Large intestine (tissue), 3 donors: ENCODE measurements around the gene CAMTA1. TPM values are rescaled to one million over a fixed set of nuclear protein-coding genes. Genes with fewer than 3 reads are reported as not detected.

Source experiments
- DNase-seq, 2 donors: peaks; one replicate each; pipeline versions ENCODE4 v3.0.0 to v3.0.0-alpha.2; 2013
- H3K27ac ChIP-seq: one replicate; pipeline ENCODE4 v1.5.1; 2013; ENCODE audit warnings: low read length
- H3K27me3 ChIP-seq: 2 replicates; pipeline ENCODE4 v1.6.1; 2013; ENCODE audit warnings: low read length; ENCODE audit not compliant: control insufficient read depth, insufficient read depth
- H3K36me3 ChIP-seq: 2 replicates; pipeline ENCODE4 v1.6.1; 2013; ENCODE audit warnings: low read length; ENCODE audit not compliant: control insufficient read depth, insufficient read depth
- H3K4me1 ChIP-seq: one replicate; pipeline ENCODE4 v1.6.1; 2013; ENCODE audit warnings: low read length; ENCODE audit not compliant: control insufficient read depth, insufficient read depth
- H3K4me3 ChIP-seq: one replicate; pipeline ENCODE4 v1.5.1; 2013; ENCODE audit warnings: low read length
- H3K9me3 ChIP-seq: one replicate; pipeline ENCODE4 v1.6.1; 2013; ENCODE audit warnings: mild to moderate bottlenecking, low read depth, low read length, moderate library complexity; ENCODE audit not compliant: control insufficient read depth
- WGBS: methylation state at CpG from one replicate; pipeline ENCODE4 v1.1.5; 2013; ENCODE audit warnings: low lambda C conversion rate; ENCODE audit not compliant: insufficient coverage; 5-methylcytosine and 5-hydroxymethylcytosine counted together
- polyA plus RNA-seq: library from polyadenylated mRNA; unstranded; fragments of 120-200 nt; gene quantifications from one replicate; pipeline ENCODE4 v1.2.1, GENCODE V29; 2013

The CAMTA1 gene
- polyA plus RNA-seq, 1 donor = 67.9 TPM

DNA sequence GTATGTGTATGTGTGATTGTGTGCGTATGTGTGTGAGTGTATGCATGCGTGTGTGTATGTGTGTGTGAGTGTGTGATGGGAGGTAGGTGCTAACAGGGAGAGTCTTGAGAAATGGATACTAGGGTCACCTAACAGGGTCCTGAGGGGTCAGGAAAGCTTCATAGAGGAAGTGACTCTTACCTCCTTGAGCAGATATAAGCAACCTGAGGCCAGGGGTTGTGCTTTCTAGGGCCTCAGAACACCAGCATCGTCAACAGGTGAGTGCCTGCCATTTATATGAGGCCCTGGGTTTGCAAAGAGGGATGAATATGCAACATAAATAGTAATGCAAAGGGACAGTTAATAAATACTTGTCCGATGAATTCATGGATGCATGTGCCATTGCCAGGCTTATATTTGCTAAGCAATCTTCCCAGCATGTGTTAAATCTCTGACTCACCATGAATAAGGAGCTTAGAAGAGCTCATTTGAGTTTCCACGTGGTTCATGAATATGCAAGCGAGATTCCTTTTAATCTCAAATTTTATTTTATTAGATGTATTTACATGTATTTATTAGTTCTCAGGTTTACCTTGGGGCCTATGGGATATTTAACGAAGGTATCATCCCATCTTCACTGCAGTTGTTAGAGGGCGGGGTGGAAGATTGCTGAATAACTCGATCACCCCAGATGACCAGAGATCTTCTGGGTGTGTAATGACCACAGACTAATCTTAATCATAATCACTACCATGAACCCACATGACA is 438.3 kb downstream of the CAMTA1 start:
- H3K27ac ChIP-seq = no peak overlapping the region
- H3K4me3 ChIP-seq = no peak overlapping the region
- WGBS = 80% methylated on average over 1 of the region's 9 CpGs
- no peaks in the 10 kb centered on the region for H3K4me1 ChIP-seq
- H3K27me3 ChIP-seq = no peaks in the 10 kb centered on the region
- no peaks in the 10 kb centered on the region for H3K9me3 ChIP-seq
- H3K36me3 ChIP-seq = no peaks in the 10 kb centered on the region
- no peak for DNase-seq

DNA sequence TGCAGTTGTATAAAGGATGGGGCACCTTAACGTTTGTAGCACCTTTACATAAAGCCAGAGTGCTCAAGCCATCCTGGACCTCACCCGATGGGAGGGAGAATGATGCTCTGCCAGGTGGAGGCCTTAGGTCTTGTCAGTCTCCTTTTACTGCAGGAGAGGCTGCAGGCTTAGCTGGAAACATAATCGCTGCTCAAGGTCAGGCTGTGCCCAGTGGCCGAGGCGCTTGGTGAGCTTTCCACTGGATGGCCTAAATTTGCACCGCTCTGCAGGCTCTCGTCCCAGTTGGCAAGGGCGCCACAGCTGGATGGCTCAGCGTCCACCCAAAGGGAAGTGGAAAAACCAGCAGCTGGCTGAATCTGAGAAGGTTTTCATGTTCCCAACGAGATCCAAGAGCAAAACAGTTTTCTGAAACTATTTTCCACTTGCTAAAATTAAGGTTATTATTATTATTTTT is 438.9 kb downstream of the CAMTA1 start:
- H3K4me1 ChIP-seq = no peaks in the 10 kb centered on the region
- no peaks in the 10 kb centered on the region for H3K27me3 ChIP-seq
- no peak for DNase-seq
- H3K9me3 ChIP-seq = no peaks in the 10 kb centered on the region
- WGBS = no CpG with 5 or more reads among the region's 10 CpGs
- no peaks in the 10 kb centered on the region for H3K36me3 ChIP-seq
- H3K27ac ChIP-seq = no peak overlapping the region
- H3K4me3 ChIP-seq = no peak overlapping the region

DNA sequence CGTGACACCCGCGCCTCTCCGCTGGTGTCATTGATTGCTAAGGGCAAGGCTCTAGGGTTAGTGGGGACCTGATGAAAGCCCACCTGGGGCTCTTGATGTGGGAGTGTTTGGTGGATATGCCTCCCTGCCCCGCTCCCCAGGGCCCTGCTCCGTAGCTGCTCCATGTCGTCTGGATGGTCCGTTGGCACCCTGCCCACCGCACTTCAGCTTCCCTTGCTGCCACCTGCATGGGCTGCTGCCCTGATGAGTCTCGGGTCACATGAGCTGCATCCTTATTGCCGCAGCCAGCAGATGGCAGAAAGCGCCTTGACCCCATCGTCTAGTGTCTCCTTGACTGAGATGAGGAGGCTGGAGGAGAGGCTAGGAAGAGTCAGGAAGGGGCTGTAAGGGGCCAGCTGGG is 439.4 kb downstream of the CAMTA1 start:
- Histone ChIP-seq H3K27me3 (no peaks in the 10 kb centered on the region), H3K9me3 (no peaks in the 10 kb centered on the region), H3K36me3 (no peaks in the 10 kb centered on the region), H3K4me3 (no peak overlapping the region), H3K4me1 (no peaks in the 10 kb centered on the region), H3K27ac (no peak overlapping the region)
- WGBS = no CpG with 5 or more reads among the region's 13 CpGs
- no peak for DNase-seq

DNA sequence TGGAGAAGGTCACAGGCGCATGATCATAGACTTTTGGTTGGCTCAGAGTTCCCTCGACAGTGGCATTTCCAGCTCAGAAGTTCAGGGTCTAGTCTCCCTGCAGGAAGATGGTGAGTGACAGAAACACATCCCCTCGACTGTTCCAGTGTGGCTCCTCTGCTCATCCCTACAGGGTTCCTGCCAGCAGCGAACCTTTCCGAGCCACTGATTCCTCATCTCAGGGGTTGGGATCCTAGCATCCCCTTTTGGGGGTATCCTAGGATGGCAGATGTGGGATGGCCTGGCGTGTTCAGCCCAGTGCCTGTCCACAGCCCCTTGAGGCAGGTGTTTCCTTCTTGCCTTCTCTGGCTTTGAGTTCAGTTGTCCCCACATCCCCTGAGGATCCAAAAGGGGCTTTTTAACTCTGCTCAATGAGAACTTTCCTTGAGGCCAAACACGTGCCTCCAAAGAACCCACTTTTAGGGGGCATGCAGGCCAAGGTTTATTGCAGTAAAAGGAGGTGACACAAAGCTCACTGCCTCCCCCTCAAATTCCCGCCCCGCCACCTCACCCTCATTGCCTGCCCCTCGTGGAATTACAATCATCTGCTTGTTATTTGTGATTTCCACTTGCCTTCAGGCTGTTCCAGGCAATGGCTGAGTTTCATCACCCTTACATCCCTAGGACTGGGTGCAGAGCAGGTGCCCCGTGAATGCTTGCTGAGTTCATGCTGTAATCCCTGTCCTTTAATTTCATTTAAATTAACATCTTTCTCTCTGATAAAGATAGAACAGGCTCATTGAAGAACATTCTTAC is 440.7 kb downstream of the CAMTA1 start:
- no peaks in the 10 kb centered on the region for H3K27me3 ChIP-seq
- H3K9me3 ChIP-seq = no peaks in the 10 kb centered on the region
- no peaks in the 10 kb centered on the region for H3K36me3 ChIP-seq
- H3K27ac ChIP-seq = no peak overlapping the region
- WGBS = no CpG with 5 or more reads among the region's 11 CpGs
- H3K4me3 ChIP-seq = no peak overlapping the region
- no peak for DNase-seq
- H3K4me1 ChIP-seq = no peaks in the 10 kb centered on the region

DNA sequence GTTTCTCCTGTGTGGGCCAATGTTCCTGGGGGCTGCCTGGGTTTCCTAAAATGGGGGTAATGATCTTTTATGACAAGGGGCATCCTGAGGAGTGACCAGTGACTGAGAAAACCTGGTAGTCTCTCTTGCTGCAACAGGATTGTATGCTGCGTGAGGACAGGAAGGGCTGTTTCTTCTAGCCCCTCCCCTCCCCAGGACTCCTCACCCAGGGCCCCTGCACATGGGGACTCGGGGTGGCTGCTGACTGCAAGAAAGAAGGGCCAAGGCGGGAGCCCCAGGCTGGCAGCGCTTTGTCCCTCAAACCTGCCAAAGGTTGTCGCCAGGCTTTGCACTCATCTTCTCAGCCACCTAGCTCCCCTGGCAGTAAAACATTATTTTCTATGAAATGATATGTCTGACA is 442.4 kb downstream of the CAMTA1 start:
- DNase-seq = no peak
- Histone ChIP-seq H3K4me1 (no peaks in the 10 kb centered on the region), H3K27me3 (no peaks in the 10 kb centered on the region), H3K4me3 (no peak overlapping the region), H3K27ac (no peak overlapping the region), H3K9me3 (no peaks in the 10 kb centered on the region), H3K36me3 (no peaks in the 10 kb centered on the region)
- no CpG with 5 or more reads among the region's 5 CpGs for WGBS

DNA sequence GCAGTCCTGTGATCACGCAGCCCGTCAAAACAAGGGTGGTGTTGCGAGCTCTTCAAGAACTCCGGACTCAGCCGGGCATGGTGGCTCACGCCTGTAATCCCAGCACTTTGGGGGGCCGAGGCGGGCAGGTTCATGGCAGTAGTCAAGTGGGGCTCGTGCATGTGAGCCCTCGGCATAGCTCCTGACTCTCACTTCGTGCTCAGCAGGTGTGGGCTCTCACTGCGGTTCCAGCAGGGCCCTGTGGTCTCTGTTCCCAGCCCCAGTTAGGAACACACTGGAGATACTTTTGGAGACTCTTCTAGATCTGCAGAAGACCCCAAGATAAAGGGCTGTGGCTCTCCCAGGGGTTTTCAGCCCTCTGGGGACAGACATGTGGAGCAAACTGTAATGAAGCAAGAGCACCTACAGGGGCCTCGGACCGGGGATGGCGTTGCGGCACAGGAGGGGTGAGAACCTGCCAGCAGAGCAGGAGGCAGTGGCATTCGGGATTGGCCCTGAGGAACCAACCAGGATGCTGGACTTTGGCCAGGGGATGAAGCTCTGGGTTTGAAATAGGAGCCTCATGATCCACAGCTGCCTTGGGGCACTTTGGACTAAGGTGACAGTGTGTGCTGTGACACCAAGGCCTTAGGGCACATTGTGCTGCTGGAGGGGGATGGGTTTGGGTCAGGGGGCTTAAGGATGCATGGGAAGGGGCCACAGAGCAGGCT is 443.2 kb downstream of the CAMTA1 start:
- Histone ChIP-seq H3K27me3 (no peaks in the 10 kb centered on the region), H3K27ac (no peak overlapping the region), H3K36me3 (no peaks in the 10 kb centered on the region), H3K4me3 (no peak overlapping the region), H3K9me3 (no peaks in the 10 kb centered on the region), H3K4me1 (no peaks in the 10 kb centered on the region)
- no peak for DNase-seq
- WGBS = no CpG with 5 or more reads among the region's 17 CpGs

DNA sequence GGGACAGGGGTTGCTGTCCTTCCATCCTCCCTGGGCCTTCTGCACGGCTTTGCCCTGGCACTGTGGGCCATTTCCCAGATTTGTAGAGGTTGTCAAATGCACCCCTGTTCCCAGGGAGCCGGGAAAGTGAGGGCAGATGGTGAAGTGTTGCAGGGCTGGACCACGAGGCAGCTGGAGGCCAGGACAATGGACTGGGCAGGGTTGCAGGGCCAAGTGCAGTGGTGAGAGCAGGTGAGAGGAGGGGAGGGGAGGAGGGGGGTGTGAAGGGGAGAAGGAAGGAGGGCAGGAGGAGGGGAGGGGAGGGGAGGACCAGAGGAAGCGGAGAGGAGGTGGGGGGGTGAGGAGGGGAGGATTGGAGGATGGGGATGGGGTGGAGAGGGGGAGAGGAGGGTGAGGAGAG is 443.9 kb downstream of the CAMTA1 start:
- no peak for DNase-seq
- H3K36me3 ChIP-seq = no peaks in the 10 kb centered on the region
- H3K27ac ChIP-seq = no peak overlapping the region
- H3K9me3 ChIP-seq = no peaks in the 10 kb centered on the region
- no peaks in the 10 kb centered on the region for H3K4me1 ChIP-seq
- no CpG with 5 or more reads among the region's 4 CpGs for WGBS
- no peak overlapping the region for H3K4me3 ChIP-seq
- no peaks in the 10 kb centered on the region for H3K27me3 ChIP-seq

DNA sequence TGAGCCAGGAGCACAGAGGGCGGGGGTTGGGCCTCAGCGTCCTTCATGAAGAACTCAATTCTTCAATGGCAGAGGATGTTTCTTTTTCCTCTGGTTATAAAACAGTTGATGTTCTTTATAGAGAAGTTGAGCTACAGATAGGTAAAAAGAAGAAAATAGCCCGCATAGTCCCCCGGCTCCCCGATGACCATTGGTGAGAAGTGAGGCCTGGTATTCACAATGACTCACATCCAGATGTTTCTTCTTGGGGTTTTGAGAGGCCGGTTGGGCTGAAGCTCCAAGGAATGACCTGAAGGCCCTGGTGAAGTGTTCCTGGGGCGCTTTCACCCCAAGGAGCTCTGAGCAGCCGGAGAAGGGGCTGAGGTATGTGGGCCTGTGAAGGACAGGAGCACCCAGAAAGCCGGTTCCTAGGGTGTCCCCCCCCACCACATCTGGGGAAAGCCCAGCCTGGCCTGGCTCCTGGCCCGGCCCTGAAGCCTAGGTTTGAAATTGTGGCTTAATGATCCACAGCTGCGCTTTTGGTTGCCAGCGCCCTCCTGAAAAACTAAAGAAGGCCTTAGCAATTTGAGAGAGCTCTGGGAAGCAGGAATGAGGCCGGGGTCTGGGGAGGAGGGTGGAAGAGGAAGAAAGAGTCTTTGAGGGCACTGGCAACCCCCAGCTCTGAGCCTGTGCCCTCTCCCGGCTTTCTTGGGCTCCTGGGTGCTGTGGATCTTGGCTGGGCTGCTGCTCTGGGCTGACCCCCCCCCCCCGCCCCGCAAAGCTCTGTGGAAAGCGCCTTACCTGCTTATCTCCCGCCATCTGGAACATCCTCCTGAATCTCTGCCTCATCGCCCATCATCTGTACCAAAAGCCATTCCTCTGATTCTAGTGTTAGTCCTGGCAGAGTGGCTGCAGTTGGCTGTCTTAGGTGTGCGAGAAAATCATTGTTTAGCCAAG is 444.7 kb downstream of the CAMTA1 start:
- no peaks in the 10 kb centered on the region for H3K27me3 ChIP-seq
- no peak for DNase-seq
- no peaks in the 10 kb centered on the region for H3K4me1 ChIP-seq
- no peaks in the 10 kb centered on the region for H3K9me3 ChIP-seq
- no peak overlapping the region for H3K4me3 ChIP-seq
- H3K36me3 ChIP-seq = no peaks in the 10 kb centered on the region
- WGBS = no CpG with 5 or more reads among the region's 20 CpGs
- no peak overlapping the region for H3K27ac ChIP-seq

DNA sequence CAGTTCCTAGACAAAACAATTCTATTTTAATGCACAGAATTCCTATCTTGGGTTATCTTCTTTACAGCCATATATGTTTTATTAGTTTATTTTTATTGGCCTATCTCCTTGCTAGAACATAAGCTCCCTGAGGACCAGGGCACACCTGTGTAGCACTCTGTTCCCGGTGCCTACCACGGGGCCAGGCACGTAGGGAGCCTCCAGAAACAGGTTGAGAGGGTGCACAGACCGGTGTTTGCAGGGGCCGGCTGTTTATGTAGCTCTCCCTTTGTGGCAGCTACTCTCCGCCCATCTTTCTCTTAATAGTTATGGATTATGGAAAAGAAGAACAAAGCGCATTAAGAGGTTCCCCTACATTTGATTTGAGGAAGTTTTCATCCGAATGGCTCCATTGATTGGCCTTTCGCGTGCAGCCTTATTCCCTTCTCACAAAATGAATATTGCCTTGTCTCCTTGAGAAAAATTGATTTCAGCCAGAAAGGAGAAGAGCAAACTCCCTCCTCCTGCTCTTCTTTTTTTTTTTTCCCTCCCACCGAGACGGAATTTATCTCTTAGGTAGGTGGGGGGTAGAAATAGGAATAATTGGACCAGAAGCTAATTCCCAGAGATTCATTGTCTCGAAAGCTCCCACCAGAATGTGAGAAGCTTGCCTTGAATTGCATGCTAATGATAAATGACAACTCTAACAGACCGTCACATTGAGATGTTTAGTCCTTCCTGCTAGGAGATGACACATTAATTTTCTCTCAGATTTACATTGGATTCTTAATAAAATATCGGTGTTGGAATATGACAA is 447.4 kb downstream of the CAMTA1 start:
- Histone ChIP-seq H3K4me1 (no peaks in the 10 kb centered on the region), H3K27ac (no peak overlapping the region), H3K36me3 (no peaks in the 10 kb centered on the region), H3K4me3 (no peak overlapping the region), H3K27me3 (no peaks in the 10 kb centered on the region), H3K9me3 (no peaks in the 10 kb centered on the region)
- 100% methylated on average over 1 of the region's 15 CpGs for WGBS
- no peak for DNase-seq
